ENCODE data around the gene XK. TPM values are rescaled to one million over a fixed set of nuclear protein-coding genes. Genes with fewer than 3 reads are reported as not detected.

XK gene
- total and polyA plus RNA-seq, 2 donors (not counting 3 experiments of a cell fraction or from before 2014, with no cell fraction given) = 0.03 to 0.07 TPM

GRCh38 chrX:37781081-37781480 is 95.5 kb downstream of the XK start:
- POLR2A ChIA-PET = no interaction called here
- DNase-seq (ENCODE audit: low read depth, low spot score) (no peak), FAIRE-seq (no peak)
- dilution Hi-C loops (cut with MboI; ENCODE audit: extremely low pct_ligation_motif_present, low sequenced_read_pairs) (no loop called here), intact Hi-C loops (cut with micrococcal nuclease) (no loop called here)
- no peaks in the 10 kb centered on the region for H3K9me1 ChIP-seq (replicated peaks; ENCODE audit: control insufficient read depth, extremely low read depth, insufficient read depth, low read length)
- no peaks in the 10 kb centered on the region for H3K4me1 ChIP-seq (ENCODE audit: control insufficient read depth, extremely low read depth, insufficient read depth, low read length)
- CTCF ChIA-PET = no interaction called here
- H4K20me1 ChIP-seq (replicated peaks; ENCODE audit: control insufficient read depth, extremely low read depth, insufficient read depth, low read length) = no peaks in the 10 kb centered on the region
- BruUV-seq (replicated peaks) = no TSS peak
- H3K9ac ChIP-seq (replicated peaks; ENCODE audit: extremely low read depth, insufficient read depth, low read length) = no peak overlapping the region
- H3K79me2 ChIP-seq (ENCODE audit: control insufficient read depth, insufficient read depth, low read length) = no peaks in the 10 kb centered on the region
- no peaks in the 10 kb centered on the region for H3K9me3 ChIP-seq (replicated peaks; ENCODE audit: control insufficient read depth, insufficient read depth, low read length)
- H3K4me3 ChIP-seq (replicated peaks in 1 of 3; ENCODE audit: insufficient read depth in 1 of 3, low read depth in 1 of 3, low read length in 3 of 3) = no peak overlapping the region
- H3K27ac ChIP-seq (ENCODE audit: insufficient read depth, low read depth, low read length) = no peak overlapping the region
- TF ChIP-seq MYC (IDR thresholded peaks at IDR 0.05; ENCODE audit: low read depth, low read length) (no peak), FOS (IDR thresholded peaks at IDR 0.05; ENCODE audit: borderline replicate concordance, insufficient read depth, low read length) (no peak), GATA2 (IDR thresholded peaks at IDR 0.05; ENCODE audit: insufficient read depth, insufficient read length, low read depth, low read length) (no peak)
- H3K36me3 ChIP-seq (ENCODE audit: control insufficient read depth in 2 of 2, extremely low read depth in 1 of 2, insufficient read depth in 2 of 2, low read length in 2 of 2) = no peaks in the 10 kb centered on the region
- no peak overlapping the region for H2AFZ ChIP-seq (ENCODE audit: low read depth, low read length)
- no peaks in the 10 kb centered on the region for H3K27me3 ChIP-seq (ENCODE audit: control insufficient read depth in 2 of 2, insufficient read depth in 2 of 2, low read length in 2 of 2)
- H3K4me2 ChIP-seq (ENCODE audit: insufficient read depth, low read length) = no peak overlapping the region

Other genes with a start within 250 kb of the XK start
- gene LANCL3, start 114.1 kb upstream of the XK start, total RNA-seq = 0.83 and 1.5 TPM in 2 replicates
- 0.08 and 0.12 TPM in 2 replicates for gene LANCL3, start 114.1 kb upstream of the XK start, polyA plus RNA-seq
- not detected in 2 replicates for gene CYBB, start 94.3 kb downstream of the XK start, total RNA-seq
- not detected in 2 replicates for gene CYBB, start 94.3 kb downstream of the XK start, polyA plus RNA-seq
- 22.8 and 25.8 TPM in 2 replicates for gene DYNLT3, start 161.8 kb downstream of the XK start, total RNA-seq
- gene DYNLT3, start 161.8 kb downstream of the XK start, polyA plus RNA-seq = 7.0 and 9.3 TPM in 2 replicates